GM23248 (cell line): ENCODE results near the gene ETV5.

Experiments
- EZH2 ChIP-seq: fragments of 200-600 bp; sonication (generic); IDR thresholded peaks from 2 replicates; pipeline ENCODE4 v1.6.1; 2018; ENCODE audit warnings: antibody characterized with exemption, mild to moderate bottlenecking; ENCODE audit not compliant: insufficient read depth, poor library complexity, severe bottlenecking
- EZH2phosphoT487 ChIP-seq: fragments of 200-600 bp; sonication (generic); IDR thresholded peaks from 2 replicates; pipeline ENCODE4 v1.6.1; 2018; ENCODE audit warnings: antibody characterized with exemption, moderate library complexity, mild to moderate bottlenecking, low read depth; ENCODE audit not compliant: insufficient read depth

DNA sequence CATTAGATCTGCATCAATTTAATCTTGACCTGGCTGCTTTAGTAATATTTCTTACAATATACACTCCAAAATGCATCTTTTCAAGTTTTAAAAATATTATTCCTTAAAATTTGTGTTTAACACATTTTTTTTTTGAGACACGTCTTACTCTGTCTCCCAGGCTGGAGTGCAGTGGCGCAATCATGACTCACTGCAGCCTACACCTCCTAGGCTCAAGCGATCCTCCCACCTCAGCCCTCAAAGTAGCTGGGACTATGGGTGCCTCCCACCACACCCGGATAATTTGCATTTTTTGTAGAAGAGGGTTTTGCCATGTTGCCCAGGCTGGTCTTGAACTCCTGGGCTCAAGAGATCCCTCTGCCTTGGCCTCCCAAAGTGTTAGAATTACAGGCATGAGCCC lies 73.6 kb downstream of the ETV5 start:
- TF ChIP-seq EZH2phosphoT487 (no peak), EZH2 (no peak)
